T-helper 2 cell treated with Interferon-gamma antibody and Interleukin-4, amounts not matched to agents 5 μg/mL and 100 μg/mL, for 36 hours (primary cell): ENCODE measurements around the gene ZNF337.
"Not testable (repeated sequence)": the region's sequence is repeated elsewhere in the genome, so short reads cannot be mapped to it uniquely, and the experiment has no call there.

Experiments
- DNase-seq: peaks from one replicate; pipeline ENCODE4 v3.0.0; 2021; ENCODE audit warnings: low spot score
- H3K27ac Mint-ChIP-seq: one replicate; pipeline ENCODE4 v1.8.0; 2021; ENCODE audit warnings: mild to moderate bottlenecking, mixed read lengths
- H3K27me3 Mint-ChIP-seq: one replicate; pipeline ENCODE4 v1.8.0; 2021; ENCODE audit warnings: low read depth, mixed read lengths
- H3K36me3 Mint-ChIP-seq: one replicate; pipeline ENCODE4 v1.8.0; 2021; ENCODE audit warnings: low read depth, mixed read lengths
- H3K4me1 Mint-ChIP-seq: one replicate; pipeline ENCODE4 v1.8.0; 2021; ENCODE audit warnings: low read depth, mixed read lengths
- H3K4me3 Mint-ChIP-seq: one replicate; pipeline ENCODE4 v1.8.0; 2022; ENCODE audit warnings: mild to moderate bottlenecking, moderate library complexity, mixed read lengths
- H3K9me3 Mint-ChIP-seq: one replicate; pipeline ENCODE4 v1.8.0; 2021; ENCODE audit warnings: mixed read lengths

ZNF337 gene

GRCh38 chr20:25718896-25719809 lies 22.5 kb upstream of the ZNF337 start:
- H3K36me3 Mint-ChIP-seq: peaks cover 15% of the 10 kb centered on the region
- H3K4me1 Mint-ChIP-seq: peaks cover 23% of the 10 kb centered on the region
- H3K4me3 Mint-ChIP-seq: peak overlapping the region; percentile 62
- peak overlapping the region; percentile 75 for H3K27ac Mint-ChIP-seq
- peaks cover 30% of the 10 kb centered on the region for H3K9me3 Mint-ChIP-seq
- H3K27me3 Mint-ChIP-seq, DNase-seq: not testable (repeated sequence)

GRCh38 chr20:25707695-25708094 lies 11.0 kb upstream of the ZNF337 start:
- Mint-ChIP-seq H3K27ac (no peak overlapping the region), H3K27me3 (peaks cover 10% of the 10 kb centered on the region), H3K4me3 (no peak overlapping the region), H3K9me3 (peaks cover 37% of the 10 kb centered on the region), H3K4me1 (peaks cover 19% of the 10 kb centered on the region), H3K36me3 (peaks cover 26% of the 10 kb centered on the region)
- no peak for DNase-seq

GRCh38 chr20:25706793-25707192 lies 10.1 kb upstream of the ZNF337 start:
- peak overlapping the region; percentile 67 for H3K27ac Mint-ChIP-seq
- peaks cover 36% of the 10 kb centered on the region for H3K9me3 Mint-ChIP-seq
- H3K27me3 Mint-ChIP-seq: peaks cover 10% of the 10 kb centered on the region
- no peak for DNase-seq
- peaks cover 19% of the 10 kb centered on the region for H3K4me1 Mint-ChIP-seq
- peak overlapping the region; percentile 58 for H3K4me3 Mint-ChIP-seq
- H3K36me3 Mint-ChIP-seq: peaks cover 22% of the 10 kb centered on the region

GRCh38 chr20:25705830-25706351 lies 9.2 kb upstream of the ZNF337 start:
- peaks cover 19% of the 10 kb centered on the region for H3K36me3 Mint-ChIP-seq
- peaks cover 10% of the 10 kb centered on the region for H3K27me3 Mint-ChIP-seq
- H3K27ac Mint-ChIP-seq: no peak overlapping the region
- no peak for DNase-seq
- H3K4me1 Mint-ChIP-seq: peaks cover 19% of the 10 kb centered on the region
- H3K9me3 Mint-ChIP-seq: peaks cover 29% of the 10 kb centered on the region
- H3K4me3 Mint-ChIP-seq: no peak overlapping the region

- peaks cover 20% of the 10 kb centered on the region for H3K36me3 Mint-ChIP-seq
- not testable (repeated sequence) for H3K27ac Mint-ChIP-seq, H3K4me3 Mint-ChIP-seq, DNase-seq
- H3K4me1 Mint-ChIP-seq: peaks cover 19% of the 10 kb centered on the region
- H3K27me3 Mint-ChIP-seq: peaks cover 13% of the 10 kb centered on the region
- H3K9me3 Mint-ChIP-seq: peaks cover 29% of the 10 kb centered on the region
Measured at GRCh38 chr20:25704303-25704702, 7.7 kb upstream of the ZNF337 start.

GRCh38 chr20:25700835-25701234 lies 4.2 kb upstream of the ZNF337 start:
- H3K4me3 Mint-ChIP-seq, DNase-seq, H3K27ac Mint-ChIP-seq: not testable (repeated sequence)
- Mint-ChIP-seq H3K27me3 (peaks cover 13% of the 10 kb centered on the region), H3K36me3 (peaks cover 11% of the 10 kb centered on the region), H3K4me1 (peaks cover 12% of the 10 kb centered on the region), H3K9me3 (peaks cover 21% of the 10 kb centered on the region)

- Mint-ChIP-seq H3K36me3 (peaks cover 9% of the 10 kb centered on the region), H3K4me3 (no peak overlapping the region)
Measured at GRCh38 chr20:25699914-25700313, 3.3 kb upstream of the ZNF337 start.

GRCh38 chr20:25697132-25697446 lies 436 bp upstream of the ZNF337 start:
- Mint-ChIP-seq H3K9me3 (peaks cover 18% of the 10 kb centered on the region), H3K36me3 (peaks cover 12% of the 10 kb centered on the region), H3K4me3 (peak overlapping the region; percentile 92), H3K4me1 (peaks cover 14% of the 10 kb centered on the region), H3K27ac (peak overlapping the region; percentile 88), H3K27me3 (peaks cover 6% of the 10 kb centered on the region)
- no peak for DNase-seq

More at GRCh38 chr20:25699914-25700313, 3.3 kb upstream of the ZNF337 start:
- Mint-ChIP-seq H3K27ac (no peak overlapping the region), H3K9me3 (peaks cover 21% of the 10 kb centered on the region), H3K4me1 (peaks cover 14% of the 10 kb centered on the region), H3K27me3 (peaks cover 13% of the 10 kb centered on the region)
- DNase-seq: no peak

GRCh38 chr20:25695532-25696370 lies 902 bp downstream of the ZNF337 start:
- peak overlapping the region; percentile 92 for H3K4me3 Mint-ChIP-seq
- H3K36me3 Mint-ChIP-seq: peaks cover 22% of the 10 kb centered on the region
- DNase-seq: no peak
- peak overlapping the region; percentile 74 for H3K27ac Mint-ChIP-seq
- peaks cover 6% of the 10 kb centered on the region for H3K27me3 Mint-ChIP-seq
- H3K9me3 Mint-ChIP-seq: peaks cover 14% of the 10 kb centered on the region
- H3K4me1 Mint-ChIP-seq: peaks cover 14% of the 10 kb centered on the region

GRCh38 chr20:25692499-25692898 lies 4.2 kb downstream of the ZNF337 start:
- Mint-ChIP-seq H3K27me3 (no peaks in the 10 kb centered on the region), H3K36me3 (peaks cover 16% of the 10 kb centered on the region), H3K4me3 (no peak overlapping the region), H3K9me3 (no peaks in the 10 kb centered on the region), H3K27ac (no peak overlapping the region), H3K4me1 (peaks cover 5% of the 10 kb centered on the region)
- DNase-seq: no peak

GRCh38 chr20:25690427-25690826 lies 6.2 kb downstream of the ZNF337 start:
- Mint-ChIP-seq H3K27ac (no peak overlapping the region), H3K4me1 (peaks cover 3% of the 10 kb centered on the region), H3K36me3 (peaks cover 18% of the 10 kb centered on the region), H3K4me3 (no peak overlapping the region), H3K27me3 (no peaks in the 10 kb centered on the region), H3K9me3 (no peaks in the 10 kb centered on the region)
- no peak for DNase-seq

GRCh38 chr20:25686081-25687067 lies 10.3 kb downstream of the ZNF337 start:
- Mint-ChIP-seq H3K36me3 (peaks cover 33% of the 10 kb centered on the region), H3K27me3 (no peaks in the 10 kb centered on the region), H3K27ac (no peak overlapping the region), H3K4me1 (peaks cover 9% of the 10 kb centered on the region), H3K4me3 (no peak overlapping the region), H3K9me3 (peaks cover 5% of the 10 kb centered on the region)
- no peak for DNase-seq
